ENCODE measurements around the gene UBASH3A.

UBASH3A gene

DNA sequence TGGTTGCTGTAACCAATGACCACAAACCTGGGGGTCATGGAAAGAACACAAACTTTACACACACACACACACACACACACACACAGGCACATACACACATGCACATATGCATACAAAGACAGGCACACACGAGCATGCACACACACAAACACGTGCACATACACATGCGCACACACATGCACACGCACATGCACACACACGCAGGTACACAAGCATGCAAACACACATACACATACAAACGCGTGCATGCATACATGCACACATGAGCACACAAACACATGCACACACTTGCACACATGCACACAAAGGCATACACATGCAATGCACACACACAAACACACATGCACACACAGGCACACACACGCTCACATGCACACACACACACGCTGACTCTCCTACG is 44.0 kb downstream of the UBASH3A start:
- no peak for TF ChIP-seq CTCF (IDR thresholded peaks at IDR 0.05; ENCODE audit: low read length, missing control alignments)
- DNase-seq (ENCODE audit: low read depth) = no peak
- H3K4me3 ChIP-seq (replicated peaks; ENCODE audit: low read depth, low read length) = no peak overlapping the region

DNA sequence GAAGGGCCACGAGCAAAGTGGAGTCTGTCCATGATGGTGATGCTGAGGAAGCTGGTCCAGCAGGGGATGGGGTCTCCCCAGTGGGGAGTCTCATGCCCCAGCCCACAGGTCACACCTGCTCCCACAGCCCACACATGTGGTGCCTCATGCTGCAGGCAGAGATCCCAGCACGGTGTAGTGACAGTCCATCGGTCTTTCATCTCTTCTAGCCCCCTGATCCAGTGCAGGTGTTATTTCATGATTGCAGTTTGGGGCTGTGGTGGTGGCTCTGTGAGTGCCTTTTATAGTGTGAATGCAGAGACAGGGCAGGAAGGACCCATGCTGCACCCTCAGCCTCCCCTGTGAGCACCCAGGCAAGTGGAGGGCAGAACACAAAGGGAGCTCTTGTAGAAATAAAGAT is 45.0 kb downstream of the UBASH3A start:
- DNase-seq (ENCODE audit: low read depth) = no peak
- H3K4me3 ChIP-seq (replicated peaks; ENCODE audit: low read depth, low read length) = no peak overlapping the region
- TF ChIP-seq CTCF (IDR thresholded peaks at IDR 0.05; ENCODE audit: low read length, missing control alignments) = no peak

DNA sequence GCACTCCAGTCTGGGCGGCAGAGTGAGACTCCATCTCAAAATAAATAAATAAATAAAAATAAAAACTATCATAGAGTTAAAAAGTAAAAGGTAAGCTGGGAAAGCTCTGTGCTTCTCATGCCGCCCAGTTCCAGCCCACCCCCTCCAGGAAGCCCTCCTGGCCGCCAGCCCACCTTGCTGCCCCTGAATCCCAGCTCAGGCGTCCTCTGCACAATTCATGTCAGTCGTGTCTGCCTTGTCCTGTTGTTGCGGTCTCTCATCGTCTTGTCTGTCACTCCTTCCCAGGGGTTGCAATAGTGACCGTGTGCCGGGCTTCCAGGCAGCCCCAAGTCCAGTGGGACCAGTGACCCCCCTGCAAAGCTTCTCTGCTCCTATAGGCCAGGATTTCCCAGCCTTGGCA is 48.2 kb downstream of the UBASH3A start:
- DNase-seq (ENCODE audit: low read depth) = no peak
- no peak overlapping the region for H3K4me3 ChIP-seq (replicated peaks; ENCODE audit: low read depth, low read length)
- TF ChIP-seq CTCF (IDR thresholded peaks at IDR 0.05; ENCODE audit: low read length, missing control alignments) = no peak

DNA sequence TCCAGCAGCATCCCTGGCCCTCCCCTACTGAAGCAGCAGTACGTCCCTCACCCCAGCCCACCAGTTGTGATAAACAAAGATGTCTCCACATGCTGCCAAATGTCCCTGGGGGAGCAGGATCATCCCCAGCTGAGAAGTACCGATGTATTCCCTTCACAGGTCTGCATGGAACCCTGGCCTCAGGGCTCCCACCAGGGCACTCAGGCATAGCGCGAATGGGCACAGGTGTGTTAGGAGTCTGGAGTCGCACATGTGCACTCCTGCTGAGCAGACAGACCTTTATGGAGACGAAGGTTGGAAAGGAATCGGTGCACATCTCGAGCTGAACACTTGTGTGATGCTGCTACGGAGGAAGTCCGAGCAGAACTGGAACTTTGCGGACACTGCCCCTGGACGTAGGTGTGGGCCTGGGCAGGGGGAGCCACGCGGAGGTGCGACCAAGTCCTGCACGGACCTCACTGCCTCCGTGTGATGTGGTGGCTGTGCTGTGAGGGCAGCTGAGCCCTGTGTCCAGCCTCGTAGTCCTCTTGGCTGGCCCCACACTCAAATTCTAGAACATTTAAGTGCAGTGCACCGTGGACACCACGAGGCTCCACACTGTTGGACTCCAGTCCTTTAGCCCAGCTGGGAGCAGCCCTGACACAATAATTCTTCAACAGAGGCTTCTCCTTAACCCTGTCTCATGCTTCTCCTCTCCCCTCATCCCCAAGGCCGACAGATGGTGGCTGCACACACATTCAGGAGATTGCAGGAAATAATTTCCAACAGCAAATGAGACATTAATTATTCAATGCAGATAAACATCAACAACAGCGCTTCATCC is 48.9 kb downstream of the UBASH3A start:
- TF ChIP-seq CTCF (IDR thresholded peaks at IDR 0.05; ENCODE audit: low read length, missing control alignments) = no peak
- DNase-seq (ENCODE audit: low read depth) = no peak
- no peak overlapping the region for H3K4me3 ChIP-seq (replicated peaks; ENCODE audit: low read depth, low read length)

- no peak overlapping the region for H3K4me3 ChIP-seq (replicated peaks; ENCODE audit: low read depth, low read length)
- DNase-seq (ENCODE audit: low read depth) = no peak
- TF ChIP-seq CTCF (IDR thresholded peaks at IDR 0.05; ENCODE audit: low read length, missing control alignments) = no peak
Measured at GRCh38 chr21:42453224-42453985, 49.7 kb downstream of the UBASH3A start.

GRCh38 chr21:42453986-42454570 is 50.4 kb downstream of the UBASH3A start:
- DNase-seq (ENCODE audit: low read depth) = no peak
- no peak overlapping the region for H3K4me3 ChIP-seq (replicated peaks; ENCODE audit: low read depth, low read length)
- TF ChIP-seq CTCF (IDR thresholded peaks at IDR 0.05; ENCODE audit: low read length, missing control alignments) = no peak

Data from fibroblast of pulmonary artery (primary cell).